Osteoblast (primary cell): ENCODE data around the gene CDO1. TPM values are rescaled to one million over a fixed set of nuclear protein-coding genes. Genes with fewer than 3 reads are reported as not detected.

ENCODE experiments used
- DNase-seq: peaks from one replicate; pipeline ENCODE4 v3.0.0; 2011; ENCODE audit warnings: low spot score, mixed read lengths; ENCODE audit not compliant: insufficient read length; ENCODE audit errors: missing footprints
- H2AFZ ChIP-seq: 2 replicates; pipeline ENCODE4 v1.6.0; 2011; ENCODE audit warnings: mild to moderate bottlenecking, low read length
- H3K27ac ChIP-seq: 2 replicates; pipeline ENCODE4 v1.5.1; 2011; ENCODE audit warnings: mild to moderate bottlenecking, low read depth, low read length, moderate library complexity
- H3K27me3 ChIP-seq: 2 replicates; pipeline ENCODE4 v1.6.0; 2012; ENCODE audit warnings: mild to moderate bottlenecking, control low read depth, inconsistent platforms, low read length, moderate library complexity; ENCODE audit not compliant: insufficient read depth
- H3K36me3 ChIP-seq: 2 replicates; pipeline ENCODE4 v1.5.1; 2011; ENCODE audit warnings: mild to moderate bottlenecking, low read length, control low read depth, moderate library complexity; ENCODE audit not compliant: insufficient read depth
- H3K4me1 ChIP-seq: 2 replicates; pipeline ENCODE4 v1.5.1; 2011; ENCODE audit warnings: mild to moderate bottlenecking, low read length, control low read depth, moderate library complexity; ENCODE audit not compliant: insufficient read depth
- H3K4me2 ChIP-seq: 2 replicates; pipeline ENCODE4 v1.6.0; 2011; ENCODE audit warnings: mild to moderate bottlenecking, low read length; ENCODE audit not compliant: insufficient read depth
- H3K4me3 ChIP-seq: fragments of 200-600 bp; sonication (generic); 3 replicates; pipeline ENCODE4 v1.5.1; 2012; ENCODE audit warnings: mild to moderate bottlenecking, low read length, inconsistent platforms; ENCODE audit not compliant: insufficient read depth
- H3K79me2 ChIP-seq: 2 replicates; pipeline ENCODE4 v1.6.0; 2012; ENCODE audit warnings: mild to moderate bottlenecking, low read length, control low read depth, inconsistent platforms; ENCODE audit not compliant: insufficient read depth
- H3K9me3 ChIP-seq: 2 replicates; pipeline ENCODE4 v1.5.1; 2011; ENCODE audit warnings: low read depth, low read length, control low read depth
- H4K20me1 ChIP-seq: 2 replicates; pipeline ENCODE4 v1.6.0; 2012; ENCODE audit warnings: mild to moderate bottlenecking, low read length, control low read depth; ENCODE audit not compliant: insufficient read depth
- CTCF ChIP-seq: IDR thresholded peaks from 2 replicates; pipeline ENCODE4 v1.5.1; 2011; ENCODE audit warnings: mild to moderate bottlenecking, low read depth, low read length, moderate library complexity; ENCODE audit errors: extremely low read depth
- small RNA-seq: library from RNA; depleted of rRNA; stranded (forward); fragments of <200 nt; gene quantifications from one replicate; pipeline ENCODE3, GENCODE V24; 2012
- total RNA-seq: library from RNA; depleted of rRNA; stranded (reverse); fragments of >200 nt; gene quantifications from 2 replicates; pipeline ENCODE4 v1.2.3, GENCODE V29; 2012

CDO1 gene
- total RNA-seq, 1 donor, result 8.0 TPM

- Histone ChIP-seq H3K27ac (no peak overlapping the region), H3K4me3 (no peak overlapping the region), H3K4me2 (no peak overlapping the region), H3K27me3 (no peaks in the 10 kb centered on the region), H3K36me3 (no peaks in the 10 kb centered on the region), H2AFZ (no peak overlapping the region), H3K4me1 (no peaks in the 10 kb centered on the region), H4K20me1 (no peaks in the 10 kb centered on the region), H3K79me2 (no peaks in the 10 kb centered on the region), H3K9me3 (no peaks in the 10 kb centered on the region)
- DNase-seq, result no peak
- no peak for TF ChIP-seq CTCF
These were observed 49.9 kb downstream of the CDO1 start for GRCh38 chr5:115766608-115767007.

GRCh38 chr5:115758356-115758755 lies 58.1 kb downstream of the CDO1 start:
- H3K4me3 ChIP-seq, result no peak overlapping the region
- H3K79me2 ChIP-seq, result no peaks in the 10 kb centered on the region
- no peaks in the 10 kb centered on the region for H3K9me3 ChIP-seq
- no peaks in the 10 kb centered on the region for H3K4me1 ChIP-seq
- no peak for TF ChIP-seq CTCF
- no peak for DNase-seq
- H3K4me2 ChIP-seq, result no peak overlapping the region
- H3K27me3 ChIP-seq, result no peaks in the 10 kb centered on the region
- no peaks in the 10 kb centered on the region for H4K20me1 ChIP-seq
- H3K27ac ChIP-seq, result no peak overlapping the region
- H3K36me3 ChIP-seq, result no peaks in the 10 kb centered on the region
- H2AFZ ChIP-seq, result no peak overlapping the region

- H3K27me3 ChIP-seq, result no peaks in the 10 kb centered on the region
- no peak for TF ChIP-seq CTCF
- no peaks in the 10 kb centered on the region for H3K36me3 ChIP-seq
- H3K27ac ChIP-seq, result no peak overlapping the region
- no peak overlapping the region for H3K4me3 ChIP-seq
- H3K79me2 ChIP-seq, result no peaks in the 10 kb centered on the region
- DNase-seq, result no peak
- H3K4me2 ChIP-seq, result no peak overlapping the region
- H2AFZ ChIP-seq, result no peak overlapping the region
- no peaks in the 10 kb centered on the region for H3K9me3 ChIP-seq
- H3K4me1 ChIP-seq, result no peaks in the 10 kb centered on the region
- no peaks in the 10 kb centered on the region for H4K20me1 ChIP-seq
These were observed 60.8 kb downstream of the CDO1 start for GRCh38 chr5:115755675-115756074.

Small RNA genes lying within 50 kb of the gene (small RNA-seq; reads per million reads assigned to genes)
- not detected for gene RNU2-49P

Other genes starting within 250 kb of the CDO1 start
- gene TICAM2, start 214.2 kb downstream of the CDO1 start, total RNA-seq, result 6.9 and 9.1 TPM in 2 replicates
- gene TMED7, start 190.6 kb downstream of the CDO1 start, total RNA-seq, result 137 and 151 TPM in 2 replicates
- gene ATG12, start 24.9 kb upstream of the CDO1 start, total RNA-seq, result 80.0 and 93.4 TPM in 2 replicates
- gene AP3S1, start 25.3 kb upstream of the CDO1 start, total RNA-seq, result 109 and 131 TPM in 2 replicates
- gene LVRN, start 145.8 kb upstream of the CDO1 start, total RNA-seq, result under 0.01 and 0.59 TPM in 2 replicates
- not detected in 2 replicates for gene ARL14EPL, start 215.8 kb upstream of the CDO1 start, total RNA-seq